Measurements from ENCODE around the gene MMEL1. TPM values are rescaled to one million over a fixed set of nuclear protein-coding genes. Genes with fewer than 3 reads are reported as not detected.
"Not testable (repeated sequence)": the region's sequence is repeated elsewhere in the genome, so short reads cannot be mapped to it uniquely, and the experiment has no call there.

Gene MMEL1
- polyA plus RNA-seq, 2 of the 4 experiments (the other 2 are of a cell fraction), result not detected

GRCh38 chr1:2657124-2657523 lies 24.3 kb upstream of the MMEL1 start:
- H3K4me3 ChIP-seq; DNase-seq (ENCODE audit: low read depth in 1 of 2, low spot score in 1 of 2); H3K27ac ChIP-seq; H3K4me2 ChIP-seq; FAIRE-seq; H3K9me3 ChIP-seq; CTCF ChIA-PET; POLR2A ChIA-PET; H3K4me1 ChIP-seq; ATAC-seq: not testable (repeated sequence)
- 0% methylated on average over 11 of the region's 12 CpGs for WGBS (ENCODE audit: missing lambda C conversion rate)

GRCh38 chr1:2655598-2656434 lies 23.0 kb upstream of the MMEL1 start:
- WGBS (ENCODE audit: missing lambda C conversion rate), result 2% methylated on average over 16 of the region's 16 CpGs
- FAIRE-seq; H3K27ac ChIP-seq; H3K4me2 ChIP-seq; DNase-seq (ENCODE audit: low read depth in 1 of 2, low spot score in 1 of 2); H3K4me1 ChIP-seq; ATAC-seq; POLR2A ChIA-PET; CTCF ChIA-PET; H3K4me3 ChIP-seq; H3K9me3 ChIP-seq: not testable (repeated sequence)

GRCh38 chr1:2654443-2654948 lies 21.7 kb upstream of the MMEL1 start:
- not testable (repeated sequence) for FAIRE-seq

GRCh38 chr1:2653741-2654442 lies 21.1 kb upstream of the MMEL1 start:
- CTCF ChIA-PET; POLR2A ChIA-PET; H3K4me3 ChIP-seq; H3K27ac ChIP-seq; H3K4me2 ChIP-seq; DNase-seq (ENCODE audit: low read depth in 1 of 2, low spot score in 1 of 2); H3K4me1 ChIP-seq; H3K9me3 ChIP-seq; ATAC-seq; FAIRE-seq: not testable (repeated sequence)
- WGBS (ENCODE audit: missing lambda C conversion rate), result under 1% methylated on average over 13 of the region's 14 CpGs

More at GRCh38 chr1:2654443-2654948, 21.7 kb upstream of the MMEL1 start:
- H3K27ac ChIP-seq; H3K4me2 ChIP-seq; DNase-seq (ENCODE audit: low read depth in 1 of 2, low spot score in 1 of 2); H3K9me3 ChIP-seq; H3K4me1 ChIP-seq; H3K4me3 ChIP-seq; ATAC-seq; CTCF ChIA-PET; POLR2A ChIA-PET: not testable (repeated sequence)
- 2% methylated on average over 13 of the region's 14 CpGs for WGBS (ENCODE audit: missing lambda C conversion rate)

GRCh38 chr1:2652926-2653571 lies 20.2 kb upstream of the MMEL1 start:
- WGBS (ENCODE audit: missing lambda C conversion rate), result 0% methylated on average over 12 of the region's 12 CpGs
- CTCF ChIA-PET, H3K4me1 ChIP-seq: not testable (repeated sequence)

GRCh38 chr1:2652152-2652925 lies 19.5 kb upstream of the MMEL1 start:
- ATAC-seq; H3K4me2 ChIP-seq; FAIRE-seq; DNase-seq (ENCODE audit: low read depth in 1 of 2, low spot score in 1 of 2); CTCF ChIA-PET; H3K4me1 ChIP-seq; POLR2A ChIA-PET; H3K4me3 ChIP-seq; H3K27ac ChIP-seq: not testable (repeated sequence)
- H3K9me3 ChIP-seq, result peaks cover 12% of the 10 kb centered on the region
- WGBS (ENCODE audit: missing lambda C conversion rate), result under 1% methylated on average over 12 of the region's 16 CpGs

More at GRCh38 chr1:2652926-2653571, 20.2 kb upstream of the MMEL1 start:
- DNase-seq (ENCODE audit: low read depth in 1 of 2, low spot score in 1 of 2); ATAC-seq; H3K4me3 ChIP-seq; FAIRE-seq; H3K4me2 ChIP-seq; H3K27ac ChIP-seq; POLR2A ChIA-PET; H3K9me3 ChIP-seq: not testable (repeated sequence)

- H3K4me3 ChIP-seq, result no peak overlapping the region
- ATAC-seq, result no peak
- CTCF ChIA-PET, result interaction anchor here (0.6 kb wide), 1 partner anchor 210 kb away, joined by 3 read pairs; no protein-coding TSS in a partner anchor
- POLR2A ChIA-PET, result no interaction called here
- no peak for FAIRE-seq
- H3K4me2 ChIP-seq, result no peak overlapping the region
- peaks cover 22% of the 10 kb centered on the region for H3K9me3 ChIP-seq
- no peak overlapping the region for H3K27ac ChIP-seq
- DNase-seq (ENCODE audit: low read depth in 1 of 2, low spot score in 1 of 2), result no peak
- WGBS (ENCODE audit: missing lambda C conversion rate), result 6% methylated on average over 4 of the region's 10 CpGs
- H3K4me1 ChIP-seq, result no peaks in the 10 kb centered on the region
- TF ChIP-seq TFCP2L1 (CRISPR knock-in tag; IDR thresholded peaks at IDR 0.05), result no peak
- TF ChIP-seq JUNB (IDR thresholded peaks at IDR 0.05), result no peak
- TF ChIP-seq EHMT2 (IDR thresholded peaks at IDR 0.05; ENCODE audit: low read depth), result no peak
- TF ChIP-seq SMC3 (IDR thresholded peaks at IDR 0.05), result no peak
- no peak for TF ChIP-seq E2F6 (IDR thresholded peaks at IDR 0.05; ENCODE audit: borderline replicate concordance, low read depth)
- TF ChIP-seq POLR2A (IDR thresholded peaks at IDR 0.05; ENCODE audit: low read length), result no peak
- TF ChIP-seq ZSCAN20 (CRISPR knock-in tag; IDR thresholded peaks at IDR 0.05), result no peak
- no peak for TF ChIP-seq HOXB5 (CRISPR knock-in tag; IDR thresholded peaks at IDR 0.05)
- TF ChIP-seq ZFP36 (IDR thresholded peaks at IDR 0.05; ENCODE audit: borderline replicate concordance, partially characterized antibody), result no peak
- TF ChIP-seq CHD2 (IDR thresholded peaks at IDR 0.05; ENCODE audit: low read length, partially characterized antibody), result no peak
- no peak for TF ChIP-seq HOXB13 (CRISPR knock-in tag; IDR thresholded peaks at IDR 0.05; ENCODE audit: low read depth)
- TF ChIP-seq RNF2 (IDR thresholded peaks at IDR 0.05; ENCODE audit: borderline replicate concordance, low read depth), result no peak
These were observed 18.3 kb upstream of the MMEL1 start for GRCh38 chr1:2650967-2651645.
